ENCODE results near the gene ZNF224. TPM values are rescaled to one million over a fixed set of nuclear protein-coding genes. Genes with fewer than 3 reads are reported as not detected.

Gene ZNF224
- total and polyA plus RNA-seq, 10 of the 15 experiments (the other 5 are each of a cell fraction or from before 2014, with no cell fraction given) = 6.8 to 39.4 (median 17.2) TPM

DNA sequence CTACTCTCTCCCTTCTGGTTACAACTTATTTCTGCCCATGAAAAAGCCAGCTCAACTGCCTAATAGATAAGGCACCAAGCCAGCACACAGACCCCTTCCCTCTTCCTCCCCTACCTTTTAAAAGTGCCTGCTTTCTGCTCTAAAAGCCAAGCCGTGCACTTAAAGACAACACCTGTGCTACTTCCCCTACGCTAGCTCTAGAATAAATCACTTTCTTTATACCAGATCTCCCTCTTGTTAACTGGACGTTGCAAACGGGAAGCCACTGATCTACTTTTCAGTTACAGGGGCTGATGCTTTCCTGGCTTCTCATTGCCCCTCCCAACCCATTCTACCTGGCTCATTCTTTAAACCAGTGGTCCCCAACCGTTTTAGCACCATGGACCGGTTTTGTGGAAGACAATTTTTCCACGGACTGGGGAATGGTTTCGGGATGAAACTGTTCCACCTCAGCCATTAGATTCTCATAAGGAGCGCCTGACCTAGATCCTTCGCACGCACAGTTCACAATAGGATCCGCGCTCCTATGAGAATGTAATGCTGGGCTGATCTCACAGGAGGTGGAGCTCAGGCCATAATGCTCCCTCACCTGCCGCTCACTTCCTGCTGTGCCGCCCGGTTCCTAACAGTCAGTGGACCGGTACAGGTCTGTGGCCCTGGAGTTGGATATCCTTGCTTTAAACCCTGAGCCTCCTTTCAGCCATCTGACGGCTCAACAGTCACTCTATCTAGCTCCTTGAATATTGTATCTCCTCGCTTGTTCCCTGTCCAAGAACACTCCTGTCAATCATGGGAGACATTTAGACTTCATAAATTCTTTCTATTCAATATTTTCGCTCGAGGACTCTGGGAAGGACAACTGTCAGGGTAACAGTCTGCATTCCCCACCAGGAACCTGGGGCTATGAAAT, 43.2 kb upstream of the ZNF224 start:
- DNase-seq (ENCODE audit: low read depth, low spot score) (no peak), FAIRE-seq (no peak), ATAC-seq (peak; percentile 36)
- no TSS peak for BruUV-seq (replicated peaks)
- in situ Hi-C loops (cut with MboI) (no loop called here), intact Hi-C loops (cut with micrococcal nuclease; ENCODE audit: unreplicated experiment) (no loop called here)
- ChIA-PET RAD21 (ENCODE audit: unreplicated experiment) (interaction anchor here (0.7 to 1.4 kb wide), 3 partner anchors 22 to 116 kb away, joined by 3 to 4 read pairs (median 3); partner anchors contain the start of genes ZNF226 and ZNF45), SMC1A (ENCODE audit: uncharacterized antibody, unreplicated experiment) (interaction anchor here (1.0 to 2.1 kb wide), 4 partner anchors 16 to 114 kb away, joined by 3 to 4 read pairs (median 4); partner anchors contain the start of gene ZNF226), CTCF (interaction anchor here (1.1 to 2.4 kb wide), 7 partner anchors 9 to 1613 kb away, joined by 3 to 5 read pairs (median 3); partner anchors contain the start of genes ZNF224 and ZNF45), POLR2A (interaction anchor here (2.2 kb wide), 1 partner anchor 44 kb away, joined by 6 read pairs; no protein-coding TSS in a partner anchor)
- no peak overlapping the region for H3K9ac ChIP-seq (ENCODE audit: control insufficient read depth, insufficient read depth, low read length)
- peaks cover 7% of the 10 kb centered on the region; the same call in 2 of the 3 replicates for H3K9me3 ChIP-seq (replicated peaks; ENCODE audit: control insufficient read depth, insufficient read depth, low read length)
- H3K79me2 ChIP-seq (ENCODE audit: control insufficient read depth, insufficient read depth, low read length) = no peaks in the 10 kb centered on the region
- no peaks in the 10 kb centered on the region for H3K4me1 ChIP-seq (ENCODE audit: control insufficient read depth, insufficient read depth, low read length)
- peak overlapping the region; percentile 91 for H2AFZ ChIP-seq (ENCODE audit: control insufficient read depth, low read depth, low read length)
- no peaks in the 10 kb centered on the region for H3K36me3 ChIP-seq (ENCODE audit: control insufficient read depth in 2 of 2, insufficient read depth in 2 of 2, low read length in 1 of 2)
- H3K27ac ChIP-seq (ENCODE audit: control insufficient read depth, insufficient read depth) = no peak overlapping the region
- TF ChIP-seq MXI1 (IDR thresholded peaks at IDR 0.05; ENCODE audit: low read depth, low read length) = 0 out of 2 replicates have a peak, but pooled peaks have one; percentile 49
- TF ChIP-seq, protein P1, sequence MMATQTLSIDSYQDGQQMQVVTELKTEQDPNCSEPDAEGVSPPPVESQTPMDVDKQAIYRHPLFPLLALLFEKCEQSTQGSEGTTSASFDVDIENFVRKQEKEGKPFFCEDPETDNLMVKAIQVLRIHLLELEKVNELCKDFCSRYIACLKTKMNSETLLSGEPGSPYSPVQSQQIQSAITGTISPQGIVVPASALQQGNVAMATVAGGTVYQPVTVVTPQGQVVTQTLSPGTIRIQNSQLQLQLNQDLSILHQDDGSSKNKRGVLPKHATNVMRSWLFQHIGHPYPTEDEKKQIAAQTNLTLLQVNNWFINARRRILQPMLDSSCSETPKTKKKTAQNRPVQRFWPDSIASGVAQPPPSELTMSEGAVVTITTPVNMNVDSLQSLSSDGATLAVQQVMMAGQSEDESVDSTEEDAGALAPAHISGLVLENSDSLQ (IDR thresholded peaks at IDR 0.05) = peak; percentile 84
- no peak for TF ChIP-seq ASH2L (IDR thresholded peaks at IDR 0.05; ENCODE audit: borderline replicate concordance, low read depth)
- no peaks in the 10 kb centered on the region for H3K27me3 ChIP-seq (replicated peaks in 1 of 2; ENCODE audit: control insufficient read depth in 2 of 2, insufficient read depth in 2 of 2, low read length in 1 of 2)
- 38% methylated on average over 21 of the region's 21 CpGs for WGBS (ENCODE audit: insufficient coverage, insufficient replicate concordance, low lambda C conversion rate, missing lambda C conversion rate)
- peak overlapping the region; percentile 6 for H3K4me2 ChIP-seq (ENCODE audit: control insufficient read depth, insufficient read depth)
- H3K4me3 ChIP-seq = peak overlapping the region; percentile 55
- no peaks in the 10 kb centered on the region for H4K20me1 ChIP-seq (ENCODE audit: control insufficient read depth, insufficient read depth)
